ENCODE results near the gene GNAT3. TPM values are rescaled to one million over a fixed set of nuclear protein-coding genes. Genes with fewer than 3 reads are reported as not detected.

GNAT3 gene
- total RNA-seq: not detected in 2 replicates

GRCh38 chr7:80511964-80512363 is at the start of gene GNAT3:
Gene GNAT3, minus strand, starts transcription at chr7:80512064. Its CDS starts 138 bp downstream, at chr7:80511926.
- no peaks in the 10 kb centered on the region for H3K4me1 Mint-ChIP-seq

GRCh38 chr7:80558116-80558515 is 46.3 kb upstream of the GNAT3 start:
- H3K27me3 Mint-ChIP-seq: no peaks in the 10 kb centered on the region
- H3K4me3 Mint-ChIP-seq: no peak overlapping the region

More at GRCh38 chr7:80511964-80512363, at the start of gene GNAT3:
- Mint-ChIP-seq H3K27ac (no peak within 1 kb of the TSS), H3K9me3 (no peaks in the 10 kb centered on the region), H3K27me3 (no peaks in the 10 kb centered on the region), H3K36me3 (ENCODE audit: low read depth) (no peaks in the 10 kb centered on the region), H3K4me3 (no peak within 1 kb of the TSS)
- no peak for DNase-seq
- intact Hi-C loops (cut with micrococcal nuclease): no loop called here

GRCh38 chr7:80552031-80552694 is 40.3 kb upstream of the GNAT3 start:
- DNase-seq: no peak
- Mint-ChIP-seq H3K27ac (no peak overlapping the region), H3K4me3 (no peak overlapping the region), H3K9me3 (no peaks in the 10 kb centered on the region), H3K27me3 (no peaks in the 10 kb centered on the region), H3K4me1 (no peaks in the 10 kb centered on the region), H3K36me3 (ENCODE audit: low read depth) (no peaks in the 10 kb centered on the region)
- intact Hi-C loops (cut with micrococcal nuclease): no loop called here

More at GRCh38 chr7:80558116-80558515, 46.3 kb upstream of the GNAT3 start:
- DNase-seq: no peak
- no peaks in the 10 kb centered on the region for H3K36me3 Mint-ChIP-seq (ENCODE audit: low read depth)
- intact Hi-C loops (cut with micrococcal nuclease): no loop called here
- no peak overlapping the region for H3K27ac Mint-ChIP-seq
- peaks cover 4% of the 10 kb centered on the region for H3K9me3 Mint-ChIP-seq
- no peaks in the 10 kb centered on the region for H3K4me1 Mint-ChIP-seq

DNA sequence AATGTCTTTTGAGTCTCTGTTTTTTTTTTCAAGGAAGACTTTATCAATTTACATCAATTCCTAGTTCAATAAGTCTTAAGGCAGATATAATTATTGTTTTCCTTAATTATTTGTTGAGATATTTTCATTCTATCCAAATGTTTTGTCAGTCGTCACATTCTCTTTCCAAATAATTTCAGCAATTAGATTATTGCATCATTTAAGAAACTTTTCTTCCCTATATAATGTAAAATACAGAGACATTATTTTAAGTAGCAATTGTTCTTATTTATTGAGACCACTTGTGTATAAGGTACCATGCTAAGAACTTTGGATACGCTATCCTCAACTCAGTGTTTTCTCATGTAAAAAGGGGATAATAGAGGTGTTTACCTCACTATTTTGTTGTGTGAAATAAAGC is 38.1 kb upstream of the GNAT3 start:
- DNase-seq: no peak
- Mint-ChIP-seq H3K27me3 (no peaks in the 10 kb centered on the region), H3K4me3 (no peak overlapping the region), H3K9me3 (no peaks in the 10 kb centered on the region), H3K36me3 (ENCODE audit: low read depth) (no peaks in the 10 kb centered on the region), H3K27ac (no peak overlapping the region), H3K4me1 (no peaks in the 10 kb centered on the region)
- intact Hi-C loops (cut with micrococcal nuclease): no loop called here

GRCh38 chr7:80548840-80549530 is 37.1 kb upstream of the GNAT3 start:
- intact Hi-C loops (cut with micrococcal nuclease): no loop called here
- no peaks in the 10 kb centered on the region for H3K36me3 Mint-ChIP-seq (ENCODE audit: low read depth)
- no peak for DNase-seq
- H3K4me1 Mint-ChIP-seq: no peaks in the 10 kb centered on the region
- H3K9me3 Mint-ChIP-seq: no peaks in the 10 kb centered on the region
- H3K27me3 Mint-ChIP-seq: no peaks in the 10 kb centered on the region
- no peak overlapping the region for H3K27ac Mint-ChIP-seq
- H3K4me3 Mint-ChIP-seq: no peak overlapping the region

GRCh38 chr7:80542398-80542797 is 30.5 kb upstream of the GNAT3 start:
- Mint-ChIP-seq H3K36me3 (ENCODE audit: low read depth) (no peaks in the 10 kb centered on the region), H3K9me3 (no peaks in the 10 kb centered on the region), H3K4me3 (no peak overlapping the region), H3K4me1 (no peaks in the 10 kb centered on the region), H3K27me3 (no peaks in the 10 kb centered on the region), H3K27ac (no peak overlapping the region)
- DNase-seq: no peak
- intact Hi-C loops (cut with micrococcal nuclease): no loop called here

- H3K4me3 Mint-ChIP-seq: no peak overlapping the region
- H3K27ac Mint-ChIP-seq: no peak overlapping the region
- H3K27me3 Mint-ChIP-seq: no peaks in the 10 kb centered on the region
- H3K36me3 Mint-ChIP-seq (ENCODE audit: low read depth): no peaks in the 10 kb centered on the region
- H3K9me3 Mint-ChIP-seq: no peaks in the 10 kb centered on the region
- no peak for DNase-seq
- no peaks in the 10 kb centered on the region for H3K4me1 Mint-ChIP-seq
- intact Hi-C loops (cut with micrococcal nuclease): no loop called here
Measured at GRCh38 chr7:80540836-80541235, 29.0 kb upstream of the GNAT3 start.

GRCh38 chr7:80537091-80537490 is 25.2 kb upstream of the GNAT3 start:
- Mint-ChIP-seq H3K27ac (no peak overlapping the region), H3K4me1 (no peaks in the 10 kb centered on the region), H3K4me3 (no peak overlapping the region), H3K36me3 (ENCODE audit: low read depth) (no peaks in the 10 kb centered on the region), H3K27me3 (no peaks in the 10 kb centered on the region), H3K9me3 (no peaks in the 10 kb centered on the region)
- DNase-seq: no peak
- intact Hi-C loops (cut with micrococcal nuclease): no loop called here

- no peaks in the 10 kb centered on the region for H3K36me3 Mint-ChIP-seq (ENCODE audit: low read depth)
Measured at GRCh38 chr7:80536426-80536825, 24.6 kb upstream of the GNAT3 start.

DNA sequence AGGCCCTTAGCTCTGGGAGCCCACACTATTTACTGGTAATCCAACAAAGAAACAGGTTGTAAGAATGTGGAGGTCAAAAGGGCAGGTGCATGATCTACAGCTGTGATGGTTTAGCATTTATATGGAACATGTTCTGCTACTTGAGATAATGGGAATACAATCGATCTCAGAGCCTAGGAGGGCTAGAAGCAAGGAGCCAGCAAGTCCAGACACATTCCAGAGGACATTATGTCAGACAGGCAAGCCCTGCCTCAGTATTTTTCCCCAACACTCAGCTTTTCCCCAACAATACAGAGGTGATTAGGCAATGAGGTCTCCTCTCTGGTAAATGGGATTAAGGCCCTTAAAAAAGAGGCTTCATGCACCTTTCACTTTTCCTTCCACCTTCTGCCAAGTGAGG is 21.4 kb upstream of the GNAT3 start:
- no peaks in the 10 kb centered on the region for H3K9me3 Mint-ChIP-seq
- no peak for DNase-seq
- no peaks in the 10 kb centered on the region for H3K27me3 Mint-ChIP-seq
- H3K27ac Mint-ChIP-seq: no peak overlapping the region
- H3K4me3 Mint-ChIP-seq: no peak overlapping the region
- H3K4me1 Mint-ChIP-seq: no peaks in the 10 kb centered on the region
- intact Hi-C loops (cut with micrococcal nuclease): no loop called here
- H3K36me3 Mint-ChIP-seq (ENCODE audit: low read depth): no peaks in the 10 kb centered on the region

More at GRCh38 chr7:80536426-80536825, 24.6 kb upstream of the GNAT3 start:
- H3K4me1 Mint-ChIP-seq: no peaks in the 10 kb centered on the region
- no peak overlapping the region for H3K4me3 Mint-ChIP-seq
- intact Hi-C loops (cut with micrococcal nuclease): no loop called here
- no peak for DNase-seq
- H3K9me3 Mint-ChIP-seq: no peaks in the 10 kb centered on the region
- no peaks in the 10 kb centered on the region for H3K27me3 Mint-ChIP-seq
- H3K27ac Mint-ChIP-seq: no peak overlapping the region

DNA sequence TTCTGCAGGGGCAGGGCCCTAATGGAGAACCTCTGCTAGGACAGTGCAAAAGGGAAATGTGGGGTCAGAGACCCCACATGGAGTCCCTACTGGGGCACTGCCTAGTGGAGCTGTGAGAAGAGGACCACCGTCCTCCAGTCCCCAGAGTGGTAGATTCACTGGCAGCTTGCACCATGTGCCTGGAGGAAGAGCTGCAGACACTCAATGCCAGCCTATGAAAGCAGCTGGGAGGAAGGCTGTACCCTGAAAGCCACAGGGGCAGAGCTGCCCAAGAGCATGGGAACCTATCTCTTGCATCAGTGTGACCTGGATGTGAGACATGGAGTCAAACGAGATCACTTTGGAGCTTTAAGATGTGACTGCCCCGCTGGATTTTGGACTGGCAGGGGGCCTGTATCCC is 20.3 kb upstream of the GNAT3 start:
- no peaks in the 10 kb centered on the region for H3K36me3 Mint-ChIP-seq (ENCODE audit: low read depth)
- intact Hi-C loops (cut with micrococcal nuclease): no loop called here
- no peak overlapping the region for H3K4me3 Mint-ChIP-seq

GRCh38 chr7:80530136-80530535 is 18.3 kb upstream of the GNAT3 start:
- no peak overlapping the region for H3K27ac Mint-ChIP-seq
- H3K4me1 Mint-ChIP-seq: no peaks in the 10 kb centered on the region
- H3K27me3 Mint-ChIP-seq: no peaks in the 10 kb centered on the region
- H3K4me3 Mint-ChIP-seq: no peak overlapping the region
- no peak for DNase-seq
- intact Hi-C loops (cut with micrococcal nuclease): no loop called here
- no peaks in the 10 kb centered on the region for H3K9me3 Mint-ChIP-seq
- no peaks in the 10 kb centered on the region for H3K36me3 Mint-ChIP-seq (ENCODE audit: low read depth)

More for the DNA sequence above, 20.3 kb upstream of the GNAT3 start:
- H3K27ac Mint-ChIP-seq: no peak overlapping the region
- no peaks in the 10 kb centered on the region for H3K27me3 Mint-ChIP-seq
- H3K4me1 Mint-ChIP-seq: no peaks in the 10 kb centered on the region
- no peak for DNase-seq
- no peaks in the 10 kb centered on the region for H3K9me3 Mint-ChIP-seq

DNA sequence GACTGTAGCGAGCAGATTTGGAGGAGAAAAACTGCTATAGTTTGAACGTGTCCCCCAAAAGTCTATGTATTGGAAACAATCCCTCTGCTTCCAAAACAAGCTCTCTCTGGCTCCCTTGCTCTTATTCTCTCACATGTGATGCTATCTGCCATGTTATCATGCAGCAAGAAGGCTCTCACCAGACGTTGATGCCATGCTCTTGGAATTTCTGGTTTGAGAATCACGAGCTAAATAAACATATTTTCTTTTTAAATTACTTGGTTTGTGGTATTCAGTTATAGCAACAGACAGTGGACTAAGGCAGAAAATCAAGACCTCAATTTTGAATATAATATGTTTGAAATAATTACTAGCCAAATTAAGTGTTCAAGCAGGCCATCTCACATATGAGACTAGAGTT is 17.5 kb upstream of the GNAT3 start:
- Mint-ChIP-seq H3K9me3 (no peaks in the 10 kb centered on the region), H3K4me3 (no peak overlapping the region), H3K27me3 (no peaks in the 10 kb centered on the region), H3K36me3 (ENCODE audit: low read depth) (no peaks in the 10 kb centered on the region), H3K4me1 (no peaks in the 10 kb centered on the region), H3K27ac (no peak overlapping the region)
- intact Hi-C loops (cut with micrococcal nuclease): no loop called here
- DNase-seq: no peak

DNA sequence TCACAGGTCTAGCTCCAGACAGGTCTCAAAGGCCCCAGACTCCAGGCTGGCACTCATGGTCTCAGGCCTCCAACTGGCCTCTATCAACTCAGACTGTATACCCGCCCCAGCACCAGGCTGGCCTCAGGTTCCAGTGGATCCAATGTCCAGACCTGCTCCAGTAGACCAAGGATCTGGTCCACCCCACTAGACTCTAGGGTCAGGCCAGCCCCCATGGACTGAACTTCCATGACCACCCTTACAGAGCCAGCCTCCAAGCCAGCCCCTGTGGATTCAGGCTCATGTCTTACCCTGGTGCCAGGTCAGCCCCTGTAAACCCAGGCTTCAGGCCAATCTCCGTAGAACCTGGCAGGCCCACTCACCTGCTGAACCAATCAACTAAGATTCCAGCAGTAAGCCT is 16.8 kb upstream of the GNAT3 start:
- no peak for DNase-seq
- Mint-ChIP-seq H3K36me3 (ENCODE audit: low read depth) (no peaks in the 10 kb centered on the region), H3K27ac (no peak overlapping the region), H3K9me3 (no peaks in the 10 kb centered on the region), H3K4me1 (no peaks in the 10 kb centered on the region), H3K4me3 (no peak overlapping the region), H3K27me3 (no peaks in the 10 kb centered on the region)
- intact Hi-C loops (cut with micrococcal nuclease): no loop called here

DNA sequence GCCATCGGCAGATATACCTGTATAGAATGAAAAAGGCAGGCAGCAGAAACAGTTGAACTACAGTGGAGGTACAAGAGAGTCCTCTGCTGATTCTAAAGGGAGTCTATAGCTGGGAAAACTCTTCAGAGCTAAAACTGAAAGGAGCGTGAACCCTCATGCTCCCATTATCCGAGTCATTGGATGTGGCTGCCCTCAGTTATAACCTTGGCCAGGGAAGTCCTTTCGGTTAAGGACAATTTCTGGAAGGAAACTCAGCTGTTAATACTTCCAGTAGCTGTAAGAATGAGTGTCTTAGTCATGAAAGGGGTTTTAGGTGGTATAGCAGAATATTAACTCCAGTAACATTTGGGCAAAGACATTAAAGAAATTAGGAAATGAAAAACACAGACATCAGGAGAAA is 14.6 kb upstream of the GNAT3 start:
- H3K9me3 Mint-ChIP-seq: no peaks in the 10 kb centered on the region
- intact Hi-C loops (cut with micrococcal nuclease): no loop called here
- H3K27ac Mint-ChIP-seq: no peak overlapping the region
- H3K4me3 Mint-ChIP-seq: no peak overlapping the region
- H3K27me3 Mint-ChIP-seq: no peaks in the 10 kb centered on the region
- no peak for DNase-seq
- no peaks in the 10 kb centered on the region for H3K4me1 Mint-ChIP-seq
- no peaks in the 10 kb centered on the region for H3K36me3 Mint-ChIP-seq (ENCODE audit: low read depth)

All from activated CD4-positive, alpha-beta T cell treated with anti-CD3 and anti-CD28 coated beads, Interleukin-2, amount 10 ng/mL, durations not matched to agents 24 days and 14 days (primary cell).